AG04450 (cell line): ENCODE data around the gene GSTM1. TPM values are rescaled to one million over a fixed set of nuclear protein-coding genes. Genes with fewer than 3 reads are reported as not detected.
A peak's percentile ranks its signal among the peaks of the same experiment; 100 is the strongest.

Experiments used
- CTCF ChIA-PET: fragments of 300-600, 350-600 bp; formaldehyde crosslinking; extraction: SDS; loops from one replicate; lab custom pipeline; 2022; ENCODE audit warnings: antibody characterized with exemption, inconsistent platforms; lab: Charles Lee
- POLR2A ChIA-PET: fragments of 350-600 bp; formaldehyde crosslinking; extraction: SDS; loops from one replicate; lab custom pipeline; 2021; ENCODE audit warnings: antibody characterized with exemption, inconsistent platforms; lab: Yijun Ruan, JAX
- DNase-seq: peaks from one replicate; pipeline ENCODE4 v3.0.0-alpha.2; 2011; ENCODE audit warnings: low read depth, low spot score
- H3K27ac ChIP-seq: one replicate; pipeline ENCODE4 v1.5.1; 2012; ENCODE audit warnings: low read depth, low read length, control low read depth
- H3K27me3 ChIP-seq: one replicate; pipeline ENCODE4 v1.6.0; 2012; ENCODE audit warnings: low read length; ENCODE audit not compliant: control insufficient read depth, insufficient read depth
- H3K4me3 ChIP-seq: 2 replicates; pipeline ENCODE4 v1.5.1; 2011; ENCODE audit warnings: mild to moderate bottlenecking, low read depth, low read length, control low read depth
- H3K9me3 ChIP-seq: 2 replicates; pipeline ENCODE4 v1.5.1; 2012; ENCODE audit warnings: low read length; ENCODE audit not compliant: control insufficient read depth, insufficient read depth
- CTCF ChIP-seq: IDR thresholded peaks from 2 replicates; pipeline ENCODE4 v1.5.1; 2011; ENCODE audit warnings: low read depth, low read length, control low read depth, inconsistent platforms
- polyA plus RNA-seq: library from polyadenylated mRNA; depleted of rRNA; stranded (reverse); fragments of >200 nt; gene quantifications from 2 replicates; pipeline ENCODE4 v1.2.3, GENCODE V29; 2011; rRNA removed

The GSTM1 gene
- polyA plus RNA-seq, 1 experiment: 1.6 TPM

DNA sequence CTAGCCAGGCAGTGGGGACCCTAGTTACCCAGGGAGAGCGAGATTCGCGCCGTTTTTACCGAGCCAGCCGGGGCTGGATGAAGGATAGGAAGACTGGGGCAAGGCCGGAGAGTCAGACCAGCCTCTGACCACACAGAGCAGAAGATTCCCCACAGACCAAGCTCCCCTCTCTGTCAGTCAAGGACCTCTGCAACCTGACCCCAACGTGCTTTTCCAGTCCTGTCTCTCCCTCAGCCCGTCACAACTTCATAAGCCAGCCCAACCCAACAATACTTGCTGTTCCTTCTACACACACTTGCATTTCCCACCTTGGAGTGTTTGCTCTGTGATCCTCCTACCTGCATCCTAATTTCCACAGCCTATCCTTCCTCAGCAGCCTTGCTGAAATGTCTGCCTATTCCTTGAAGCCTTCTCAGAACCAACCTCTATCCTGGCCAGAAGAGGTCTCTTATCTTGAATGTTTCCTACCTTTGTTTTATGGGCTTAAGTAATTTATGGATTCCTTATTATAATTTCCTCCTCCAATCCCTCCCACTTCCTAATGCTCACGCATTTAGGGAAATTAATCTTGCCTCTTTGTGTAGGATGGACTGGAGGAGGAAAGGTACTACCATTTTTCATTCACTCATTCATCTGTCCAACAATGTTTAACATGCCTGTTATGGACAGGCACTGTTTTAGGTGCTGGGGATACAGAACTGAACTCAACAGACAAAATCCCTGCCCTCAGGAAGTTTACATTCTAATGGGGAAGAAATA is 53.2 kb downstream of the GSTM1 start, which contains the start of gene GSTM3:
Gene GSTM3, minus strand, starts transcription at position 424 of the 759 bp plus-strand sequence. CDS start 751 bp downstream, outside the sequence.
- Histone ChIP-seq H3K27me3 (peaks cover 3% of the 10 kb centered on the region), H3K9me3 (no peaks in the 10 kb centered on the region), H3K4me3 (peak within 1 kb of the TSS; percentile 79), H3K27ac (peak within 1 kb of the TSS; percentile 61)
- no peak for DNase-seq
- ChIA-PET CTCF (no interaction called here), POLR2A (interaction anchor here (1.2 to 1.5 kb wide), 2 partner anchors 19 to 137 kb away, joined by 3 read pairs; no protein-coding TSS in a partner anchor)
- no peak for TF ChIP-seq CTCF

Other genes starting within 250 kb of the GSTM1 start
- 0.26 and 0.40 TPM in 2 replicates for gene SYPL2, start 221.3 kb upstream of the GSTM1 start, polyA plus RNA-seq
- 1.5 TPM in 2 replicates for gene ATXN7L2, start 203.9 kb upstream of the GSTM1 start, polyA plus RNA-seq
- gene CYB561D1, start 193.7 kb upstream of the GSTM1 start, polyA plus RNA-seq: 5.0 and 5.4 TPM in 2 replicates
- gene AMIGO1, start 178.1 kb upstream of the GSTM1 start, polyA plus RNA-seq: 1.5 and 2.3 TPM in 2 replicates
- gene GPR61, start 147.9 kb upstream of the GSTM1 start, polyA plus RNA-seq: not detected in 2 replicates
- gene GNAI3, start 139.2 kb upstream of the GSTM1 start, polyA plus RNA-seq: 10.2 and 14.8 TPM in 2 replicates
- 0.06 TPM in 1 of 2 replicates, not detected in the other for gene GNAT2, start 68.2 kb upstream of the GSTM1 start, polyA plus RNA-seq
- 35.4 and 54.2 TPM in 2 replicates for gene AMPD2, start 68.0 kb upstream of the GSTM1 start, polyA plus RNA-seq
- 62.6 and 64.1 TPM in 2 replicates for gene GSTM4, start 31.7 kb upstream of the GSTM1 start, polyA plus RNA-seq
- gene GSTM2, start 19.8 kb upstream of the GSTM1 start, polyA plus RNA-seq: 90.2 and 93.8 TPM in 2 replicates
- 11.6 and 12.5 TPM in 2 replicates for gene GSTM5, start 24.4 kb downstream of the GSTM1 start, polyA plus RNA-seq
- gene GSTM3, start 53.2 kb downstream of the GSTM1 start, polyA plus RNA-seq: 271 and 299 TPM in 2 replicates
- not detected in 2 replicates for gene EPS8L3, start 76.1 kb downstream of the GSTM1 start, polyA plus RNA-seq
- gene CSF1, start 223.0 kb downstream of the GSTM1 start, polyA plus RNA-seq: 70.1 and 84.1 TPM in 2 replicates